Activated CD8-positive, alpha-beta memory T cell treated with anti-CD3 and anti-CD28 coated beads, Interleukin-2, amount 50 U/mL, for 4 hours (primary cell): Measurements from ENCODE around the gene CTSW.

ENCODE experiments used
- DNase-seq: peaks from one replicate; pipeline ENCODE4 v3.0.0-alpha.2; 2020

The CTSW gene

DNA sequence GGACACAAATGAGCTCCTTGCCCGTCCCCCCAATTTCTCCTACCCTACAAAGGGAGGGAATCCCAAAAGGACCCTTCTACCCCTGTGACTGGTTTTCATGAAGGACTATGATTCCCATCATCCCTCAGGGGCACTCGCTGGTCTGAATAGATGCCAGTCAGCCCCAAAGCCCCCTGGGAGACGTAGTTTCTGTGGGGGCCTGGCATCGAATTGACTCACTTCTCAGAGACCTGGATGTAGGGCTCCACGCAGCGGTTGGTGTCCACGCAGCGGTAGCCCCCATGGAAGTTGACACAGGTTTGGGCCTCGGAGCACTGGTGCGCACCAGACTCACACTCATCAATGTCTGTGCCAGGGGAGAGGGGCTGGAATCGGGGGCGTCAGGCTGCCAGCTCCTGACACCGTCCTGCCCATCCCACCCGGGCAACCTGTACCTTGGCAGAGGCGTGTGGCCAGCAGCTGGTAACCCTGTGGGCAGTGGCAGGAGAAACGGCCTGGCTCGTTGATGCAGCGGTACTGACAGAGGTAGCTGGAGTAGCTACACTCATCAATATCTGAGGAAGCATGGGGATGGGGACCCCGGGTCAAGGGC is 11.5 kb upstream of the CTSW start:
- no peak for DNase-seq

GRCh38 chr11:65868907-65869306 is 10.7 kb upstream of the CTSW start:
- DNase-seq, result no peak

- no peak for DNase-seq
Measured at GRCh38 chr11:65869643-65870306, 9.9 kb upstream of the CTSW start.

DNA sequence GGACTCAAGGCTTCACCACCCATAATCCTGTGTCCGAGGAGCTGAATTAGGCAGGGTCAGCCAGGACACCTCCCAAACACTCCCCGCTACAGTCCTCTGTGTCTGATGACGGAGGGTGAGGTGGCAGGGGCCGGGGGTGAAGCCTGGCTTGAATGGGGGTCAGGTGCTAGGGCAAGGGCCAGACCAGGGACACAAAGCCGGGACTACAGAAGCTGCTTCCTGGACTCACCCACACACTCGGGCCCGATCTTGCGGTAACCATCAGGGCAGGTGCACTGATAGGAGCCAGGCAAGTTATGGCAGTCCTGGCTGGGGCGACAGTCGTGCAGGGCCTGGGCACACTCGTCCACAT is 9.4 kb upstream of the CTSW start:
- no peak for DNase-seq

- DNase-seq, result no peak
Measured at GRCh38 chr11:65870706-65871681, 8.6 kb upstream of the CTSW start.

DNA sequence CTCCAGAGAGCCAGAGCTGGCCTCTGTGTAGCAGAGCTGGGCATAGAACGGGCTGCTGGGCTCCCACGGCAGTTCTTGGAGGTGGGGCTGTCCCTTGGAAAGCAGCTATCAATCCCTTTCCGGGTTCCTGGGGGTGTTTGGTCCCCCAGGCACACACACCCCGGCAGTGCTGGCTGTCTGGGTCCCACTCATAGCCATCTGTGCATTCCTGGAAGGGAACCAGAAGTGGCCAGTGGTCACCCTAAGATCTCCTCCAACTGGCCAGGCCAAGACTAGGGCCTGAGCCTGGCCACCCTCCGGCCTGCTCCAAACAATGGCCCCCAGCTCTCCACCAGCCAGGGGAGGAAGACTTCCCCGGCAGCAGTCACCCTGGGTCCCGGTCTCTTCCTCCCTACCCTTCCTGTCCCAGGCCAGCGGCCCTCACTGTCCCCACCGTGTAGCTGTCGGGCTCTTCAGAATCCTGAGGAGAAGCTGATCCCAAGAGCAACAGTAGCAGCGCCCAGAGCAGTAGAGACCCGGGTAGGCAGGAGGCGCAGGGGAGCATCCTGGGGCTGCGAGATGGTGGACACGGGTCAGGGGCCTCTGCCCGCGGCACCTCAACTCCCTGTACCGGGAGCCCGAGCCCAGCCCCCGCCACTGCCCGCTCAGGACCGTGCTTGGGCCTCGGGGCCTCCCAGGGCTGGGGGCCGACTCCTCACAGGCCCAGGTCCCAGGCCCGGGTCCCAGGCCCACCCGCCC is 7.7 kb upstream of the CTSW start:
- no peak for DNase-seq

- no peak for DNase-seq
Measured at GRCh38 chr11:65872586-65873317, 6.9 kb upstream of the CTSW start, which contains the start of gene EFEMP2. Gene EFEMP2 (minus strand): TSS chr11:65872800. CDS start chr11:65872354, 446 bp downstream.

DNA sequence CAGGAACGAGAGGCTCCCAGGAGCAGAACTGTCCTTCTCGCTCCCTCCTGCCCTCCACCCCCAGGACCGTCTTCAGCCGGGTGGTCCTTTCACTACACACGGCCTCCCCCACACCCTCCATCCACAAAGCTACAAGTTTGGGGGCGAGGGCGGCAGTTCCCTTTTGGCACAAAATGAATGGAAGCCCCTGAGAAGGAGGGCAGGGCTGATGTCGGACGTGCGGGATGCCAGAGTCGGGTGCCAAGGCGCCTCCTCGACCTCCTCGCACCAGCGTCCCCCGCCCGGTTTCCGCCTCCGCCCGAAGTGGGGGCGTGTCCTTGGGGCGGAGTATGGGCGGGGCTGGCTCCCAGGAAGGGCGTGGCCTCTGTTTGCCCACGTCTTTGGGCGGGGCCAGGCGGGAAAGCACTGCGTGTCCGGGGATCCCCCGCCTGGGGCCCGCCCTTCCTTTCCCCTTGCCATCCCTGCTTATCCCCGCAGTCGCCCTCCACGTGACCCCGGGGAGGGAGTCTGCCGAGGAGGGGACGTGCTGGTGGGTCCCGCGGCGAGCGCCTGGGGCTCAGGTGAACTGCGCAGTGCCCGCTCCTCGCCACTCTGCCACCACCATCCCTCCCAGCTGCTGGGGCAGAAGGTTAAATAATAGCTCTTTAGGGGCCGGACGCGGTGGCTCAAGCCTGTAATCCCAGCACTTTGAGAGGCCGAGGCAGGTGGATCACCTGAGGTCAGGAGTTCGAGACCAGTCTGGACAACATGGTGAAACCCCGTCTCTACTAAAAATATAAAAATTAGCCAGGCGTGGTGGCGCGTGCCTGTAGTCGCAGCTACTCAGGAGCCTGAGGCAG is 6.1 kb upstream of the CTSW start:
- peak; percentile 96 for DNase-seq

- DNase-seq, result no peak
Measured at GRCh38 chr11:65880027-65880426, 390 bp downstream of the CTSW start.

DNA sequence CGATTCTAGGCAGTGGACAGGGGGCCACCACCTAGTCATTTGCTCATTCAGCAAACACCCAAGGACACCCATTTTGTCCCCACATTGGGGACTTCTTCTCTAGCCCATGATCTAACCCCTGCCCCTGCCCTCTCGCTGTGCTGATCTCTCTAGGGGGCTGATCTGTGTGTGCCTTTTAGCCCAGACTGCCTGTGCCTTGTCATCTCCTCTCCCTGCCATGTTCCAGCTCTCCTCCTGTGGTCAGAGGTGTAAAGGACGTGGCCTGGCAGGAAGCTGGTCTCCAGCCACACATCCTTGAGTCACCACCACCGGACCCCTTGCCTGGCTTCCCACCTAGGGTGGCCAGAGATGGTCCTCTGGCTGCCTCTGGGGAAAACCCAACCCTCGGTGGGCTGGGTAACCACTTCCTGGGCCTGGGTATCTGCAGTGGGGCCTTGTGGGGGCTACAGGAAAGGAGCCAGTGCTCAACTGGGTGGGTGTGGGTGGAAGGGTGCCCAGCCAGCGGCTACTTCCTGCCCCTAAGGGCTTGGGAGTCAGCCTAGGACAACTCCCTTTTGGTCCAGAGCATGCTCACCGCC is 1.3 kb downstream of the CTSW start:
- DNase-seq, result no peak

DNA sequence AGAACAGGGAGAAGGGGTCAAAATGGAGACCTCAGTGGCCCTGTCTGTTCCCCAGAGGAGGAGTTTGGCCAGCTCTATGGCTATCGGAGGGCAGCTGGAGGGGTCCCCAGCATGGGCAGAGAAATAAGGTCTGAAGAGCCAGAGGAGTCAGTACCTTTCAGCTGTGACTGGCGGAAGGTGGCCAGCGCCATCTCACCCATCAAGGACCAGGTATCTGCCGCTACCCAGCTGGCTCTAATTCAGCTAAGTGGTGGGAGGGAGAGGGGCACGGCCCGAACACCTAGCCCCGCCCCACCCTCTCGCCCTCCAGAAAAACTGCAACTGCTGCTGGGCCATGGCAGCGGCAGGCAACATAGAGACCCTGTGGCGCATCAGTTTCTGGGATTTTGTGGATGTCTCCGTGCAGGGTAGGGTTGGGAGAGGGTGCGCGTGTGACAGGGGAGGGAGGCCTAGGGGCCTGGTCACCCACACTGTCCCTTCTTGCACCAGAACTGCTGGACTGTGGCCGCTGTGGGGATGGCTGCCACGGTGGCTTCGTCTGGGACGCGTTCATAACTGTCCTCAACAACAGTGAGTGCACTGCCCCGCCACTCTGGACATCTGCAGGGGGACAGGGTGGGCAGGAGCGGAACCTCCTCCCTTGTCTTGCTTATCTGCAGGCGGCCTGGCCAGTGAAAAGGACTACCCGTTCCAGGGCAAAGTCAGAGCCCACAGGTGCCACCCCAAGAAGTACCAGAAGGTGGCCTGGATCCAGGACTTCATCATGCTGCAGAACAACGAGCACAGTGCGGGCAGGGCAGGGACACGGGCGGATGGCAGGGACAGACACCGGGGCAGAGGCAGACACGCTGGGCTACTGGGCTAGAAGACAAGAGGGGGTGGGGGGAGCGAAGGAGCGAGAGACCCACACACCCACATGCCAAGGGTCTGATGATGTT is 2.8 kb downstream of the CTSW start:
- no peak for DNase-seq

DNA sequence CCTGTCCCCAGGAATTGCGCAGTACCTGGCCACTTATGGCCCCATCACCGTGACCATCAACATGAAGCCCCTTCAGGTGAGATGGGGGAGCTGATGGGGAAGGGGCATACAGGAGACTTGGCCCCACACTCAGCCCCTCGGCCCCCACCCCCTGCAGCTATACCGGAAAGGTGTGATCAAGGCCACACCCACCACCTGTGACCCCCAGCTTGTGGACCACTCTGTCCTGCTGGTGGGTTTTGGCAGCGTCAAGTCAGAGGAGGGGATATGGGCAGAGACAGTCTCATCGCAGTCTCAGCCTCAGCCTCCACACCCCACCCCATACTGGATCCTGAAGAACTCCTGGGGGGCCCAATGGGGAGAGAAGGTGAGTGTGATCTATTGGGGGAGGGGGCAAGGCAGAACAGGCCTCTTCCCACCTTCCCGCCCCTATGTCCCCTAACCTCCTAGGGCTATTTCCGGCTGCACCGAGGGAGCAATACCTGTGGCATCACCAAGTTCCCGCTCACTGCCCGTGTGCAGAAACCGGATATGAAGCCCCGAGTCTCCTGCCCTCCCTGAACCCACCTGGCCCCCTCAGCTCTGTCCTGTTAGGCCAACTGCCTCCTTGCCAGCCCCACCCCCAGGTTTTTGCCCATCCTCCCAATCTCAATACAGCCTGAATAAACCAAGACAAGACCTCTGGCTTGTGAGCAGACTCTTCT is 3.6 kb downstream of the CTSW start:
- no peak for DNase-seq

DNA sequence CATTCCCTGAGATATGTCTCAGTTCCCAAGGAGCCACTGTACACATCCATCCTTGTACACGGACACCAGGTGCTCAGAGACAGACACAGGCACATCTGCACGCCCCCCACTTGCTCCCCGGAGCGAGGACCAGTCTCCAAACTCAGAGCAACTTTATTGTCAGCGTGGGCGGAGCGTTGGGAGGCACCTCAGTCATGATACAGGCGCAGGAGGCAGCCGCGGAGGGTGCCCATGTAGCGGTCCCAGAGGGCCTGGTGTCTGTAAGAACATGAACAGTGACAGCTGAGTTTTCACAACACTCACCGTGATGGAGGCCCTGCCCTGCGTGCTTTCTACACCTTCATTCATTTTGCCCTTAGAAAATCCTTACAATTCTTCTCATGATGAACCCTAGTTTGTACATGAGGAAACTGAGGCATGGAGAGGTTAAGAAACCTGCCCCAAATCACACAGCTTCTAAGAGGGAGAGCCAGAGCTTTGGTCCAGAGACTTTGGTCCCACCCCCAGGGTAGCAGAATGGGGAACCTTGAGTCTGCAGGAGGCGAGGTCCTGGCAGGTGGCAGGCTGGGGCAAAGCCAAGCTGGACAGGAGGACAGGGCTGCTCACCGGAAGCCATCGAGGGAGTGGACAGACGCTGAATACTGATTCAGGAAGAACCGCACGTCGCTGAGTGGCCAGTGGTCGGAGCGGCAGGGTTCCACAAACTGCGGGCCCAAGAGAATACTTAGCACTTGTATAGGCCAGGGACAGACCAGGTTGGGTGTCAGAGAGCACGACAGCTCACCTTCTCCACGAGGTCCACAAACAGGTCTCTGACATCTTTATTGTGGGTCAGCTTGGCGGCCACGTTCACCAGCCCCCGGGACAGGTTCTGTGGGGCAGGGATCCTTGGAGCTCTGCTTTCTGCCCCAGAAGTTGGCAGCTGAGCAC is 4.4 kb downstream of the CTSW start:
- no peak for DNase-seq

GRCh38 chr11:65884716-65885092 is 5.1 kb downstream of the CTSW start:
- DNase-seq, result peak; percentile 82

DNA sequence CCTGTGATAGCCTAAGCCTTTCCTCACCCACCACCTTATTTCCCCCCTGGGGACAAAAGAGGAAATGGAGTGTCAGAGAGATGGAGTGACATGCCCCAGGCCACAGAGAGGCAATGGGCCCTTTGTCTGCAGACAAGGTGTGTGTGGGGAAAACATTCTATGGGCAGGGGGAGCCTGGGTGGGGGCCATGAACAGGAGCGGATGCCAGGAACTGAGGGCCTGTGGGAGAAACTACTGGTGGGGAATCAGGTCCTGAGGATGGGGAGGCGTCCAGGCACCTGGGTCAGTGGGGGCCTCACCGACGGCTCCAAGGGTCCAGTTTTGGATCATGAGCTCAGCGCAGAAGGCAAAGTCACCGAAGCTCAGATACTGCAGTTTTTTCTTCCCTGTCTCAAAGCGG is 5.6 kb downstream of the CTSW start:
- DNase-seq, result no peak

- no peak for DNase-seq
Measured at GRCh38 chr11:65885808-65886536, 6.3 kb downstream of the CTSW start.
